HL-60/S4 treated with phorbol 12-myristate 13-acetate at 8.2 ng/mL for 4 days and 3 days (cell line): ENCODE results near the gene IRAK2.

Experiments
- in situ Hi-C: fragments of 300-500 bp; cut with MboI; formaldehyde crosslinking; loops from 2 replicates; pipeline ENCODE4 v1.15.0; 2022; ENCODE audit warnings: low sequenced_read_pairs

The IRAK2 gene

GRCh38 chr3:10223676-10224639, 59.2 kb downstream of the IRAK2 start:
- in situ Hi-C loops = no loop called here

DNA sequence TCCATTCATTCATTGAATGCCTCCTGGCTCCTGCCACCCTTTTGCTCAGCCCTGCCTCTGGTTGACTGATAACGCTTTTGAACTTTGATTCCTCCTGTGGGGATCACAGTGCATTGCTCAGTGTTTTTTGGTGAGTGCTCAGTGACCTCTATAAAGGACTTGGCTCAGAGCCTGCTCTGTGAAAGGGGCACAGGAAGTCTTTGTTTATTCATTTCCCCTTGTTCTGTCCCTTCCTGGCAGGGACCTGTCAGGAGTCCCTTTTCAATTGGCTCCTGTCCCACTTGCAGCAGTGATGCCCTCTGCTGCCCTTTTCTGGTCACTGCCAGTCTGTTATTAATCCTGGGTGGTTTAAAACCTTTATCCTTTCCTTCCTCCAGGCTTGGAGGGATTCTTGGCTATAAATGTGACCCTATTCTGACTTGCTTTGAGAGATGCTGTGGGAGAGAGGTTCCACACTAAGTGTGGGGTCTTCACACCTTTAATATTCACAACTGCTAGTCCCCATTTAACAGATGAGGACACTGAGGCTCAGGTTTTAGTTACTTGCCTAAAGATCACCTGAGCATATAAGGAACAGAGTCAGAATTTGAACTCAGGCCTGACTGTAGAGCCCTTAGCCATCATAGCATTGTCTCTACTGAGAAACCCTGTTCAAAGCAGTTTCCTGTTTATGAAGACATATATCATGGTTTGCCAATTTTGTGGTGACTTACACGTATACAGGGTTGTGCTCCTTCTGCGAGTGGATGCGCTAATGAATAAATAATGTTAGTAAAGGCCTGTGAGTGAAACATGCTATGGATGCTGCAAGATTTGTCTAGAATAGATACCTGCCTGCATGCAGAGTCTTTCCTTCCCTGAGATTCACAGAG, 60.3 kb downstream of the IRAK2 start:
- in situ Hi-C loops = no loop called here

GRCh38 chr3:10226293-10226692, 61.6 kb downstream of the IRAK2 start:
- in situ Hi-C loops = no loop called here

DNA sequence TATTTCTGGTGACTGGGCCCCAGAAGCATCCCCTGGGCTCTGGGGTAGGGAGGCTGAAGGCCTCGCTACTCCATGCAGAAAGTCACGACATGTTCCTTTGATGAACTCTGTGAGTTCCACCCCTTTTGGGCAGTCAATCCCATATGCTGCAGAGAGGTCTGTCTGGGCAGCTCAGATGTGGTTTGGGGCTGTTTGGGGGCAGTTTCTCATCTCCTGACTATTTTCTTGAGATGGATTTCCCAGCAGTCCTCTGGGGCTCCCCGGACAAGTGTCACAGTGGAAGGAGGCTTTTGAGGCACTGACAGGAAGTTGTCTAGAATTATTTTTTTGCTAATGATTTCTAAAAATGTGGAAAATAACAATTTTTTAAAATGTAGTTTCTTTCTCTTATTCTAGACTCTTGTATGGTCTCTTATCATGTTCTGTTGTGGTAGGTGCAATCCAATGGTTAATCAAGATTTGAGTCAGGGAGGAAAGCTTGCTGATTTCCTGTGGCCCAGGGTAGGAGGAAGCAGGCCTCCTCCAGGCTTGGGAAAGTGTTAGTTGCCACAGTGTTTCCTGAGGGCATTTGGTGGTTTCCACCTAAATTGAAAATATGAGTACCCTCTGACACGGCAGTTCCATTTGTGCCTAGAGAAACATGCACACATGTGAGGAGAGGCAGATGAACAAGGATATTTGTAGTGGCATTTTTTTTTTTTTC, 63.7 kb downstream of the IRAK2 start:
- in situ Hi-C loops = no loop called here

DNA sequence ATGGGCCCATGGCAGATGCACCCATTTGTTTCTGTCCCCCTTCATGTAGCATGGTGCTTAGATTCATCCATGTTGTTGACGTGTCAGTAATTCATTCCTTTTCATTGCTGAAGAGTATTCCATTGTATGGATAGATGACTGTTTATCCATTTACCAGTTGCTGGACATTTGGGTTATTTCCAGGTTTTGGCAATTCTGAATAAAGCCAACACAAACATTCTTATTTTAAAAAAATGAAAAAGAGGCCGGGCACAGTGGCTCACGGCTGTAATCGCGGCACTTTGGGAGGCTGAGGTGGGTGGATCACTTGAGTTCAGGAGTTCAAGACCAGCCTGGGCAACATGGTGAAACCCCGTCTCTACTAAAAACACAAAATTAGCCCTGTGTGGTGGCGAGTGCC, 64.9 kb downstream of the IRAK2 start:
- in situ Hi-C loops = no loop called here

DNA sequence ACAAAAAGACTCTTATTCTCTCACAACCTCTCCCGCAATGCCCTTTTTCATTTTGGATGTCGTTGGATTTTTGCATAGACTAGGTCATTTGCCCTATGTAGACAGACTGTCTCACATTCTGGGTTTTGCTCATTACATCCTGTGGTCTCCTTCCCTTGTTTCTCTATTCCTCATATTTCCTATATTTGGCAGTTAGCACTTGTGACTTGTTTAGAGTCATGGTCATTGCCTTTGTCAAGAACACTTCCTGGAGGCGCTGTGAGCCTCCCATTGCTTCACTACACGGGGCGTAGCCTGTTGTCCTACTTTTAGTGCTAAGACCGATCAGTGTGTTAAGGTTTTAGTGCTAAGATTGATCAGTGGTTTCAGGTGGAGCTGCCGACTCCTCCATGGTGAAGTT, 67.4 kb downstream of the IRAK2 start:
- in situ Hi-C loops = no loop called here

- in situ Hi-C loops = no loop called here
Measured at GRCh38 chr3:10233988-10234387, 69.3 kb downstream of the IRAK2 start.

DNA sequence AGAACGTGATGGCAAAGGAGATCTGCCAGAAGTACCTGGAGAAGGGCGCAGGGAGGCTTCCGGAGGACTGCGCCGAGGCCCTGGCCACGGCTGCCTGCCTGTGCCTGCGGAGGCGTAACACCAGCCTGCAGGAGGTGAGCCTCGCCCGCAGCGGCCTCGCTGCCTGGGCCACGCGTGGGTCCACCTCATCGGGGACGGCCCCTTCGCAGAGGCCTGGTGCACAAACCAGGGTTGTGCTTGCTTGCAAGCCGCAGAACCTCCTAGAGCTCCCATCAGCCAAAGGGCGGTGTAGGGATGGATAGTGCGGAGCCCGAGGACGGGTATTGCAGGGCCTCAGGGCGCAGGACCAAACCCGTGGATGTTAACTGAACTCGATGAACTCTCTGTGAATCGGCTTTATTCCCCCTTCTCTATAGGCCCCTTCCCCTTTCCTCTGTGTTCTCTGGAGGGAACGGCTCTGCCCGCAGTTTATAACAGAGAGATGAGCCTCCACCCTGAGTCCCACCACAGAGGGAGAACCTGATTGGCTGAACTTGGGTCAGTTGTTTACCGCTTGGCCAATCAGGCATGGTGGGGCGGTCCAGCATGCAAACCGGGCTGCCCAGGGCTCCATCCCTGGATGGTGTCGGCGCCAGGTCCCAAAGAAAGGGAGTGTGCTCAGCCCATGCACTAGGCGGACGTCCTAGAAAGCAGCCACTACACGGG, 70.0 kb downstream of the IRAK2 start:
- in situ Hi-C loops = no loop called here

- in situ Hi-C loops = no loop called here
Measured at GRCh38 chr3:10235551-10235950, 70.8 kb downstream of the IRAK2 start.

GRCh38 chr3:10238345-10239183, 73.8 kb downstream of the IRAK2 start:
- in situ Hi-C loops = no loop called here

GRCh38 chr3:10240799-10241198, 76.1 kb downstream of the IRAK2 start:
- in situ Hi-C loops = no loop called here

DNA sequence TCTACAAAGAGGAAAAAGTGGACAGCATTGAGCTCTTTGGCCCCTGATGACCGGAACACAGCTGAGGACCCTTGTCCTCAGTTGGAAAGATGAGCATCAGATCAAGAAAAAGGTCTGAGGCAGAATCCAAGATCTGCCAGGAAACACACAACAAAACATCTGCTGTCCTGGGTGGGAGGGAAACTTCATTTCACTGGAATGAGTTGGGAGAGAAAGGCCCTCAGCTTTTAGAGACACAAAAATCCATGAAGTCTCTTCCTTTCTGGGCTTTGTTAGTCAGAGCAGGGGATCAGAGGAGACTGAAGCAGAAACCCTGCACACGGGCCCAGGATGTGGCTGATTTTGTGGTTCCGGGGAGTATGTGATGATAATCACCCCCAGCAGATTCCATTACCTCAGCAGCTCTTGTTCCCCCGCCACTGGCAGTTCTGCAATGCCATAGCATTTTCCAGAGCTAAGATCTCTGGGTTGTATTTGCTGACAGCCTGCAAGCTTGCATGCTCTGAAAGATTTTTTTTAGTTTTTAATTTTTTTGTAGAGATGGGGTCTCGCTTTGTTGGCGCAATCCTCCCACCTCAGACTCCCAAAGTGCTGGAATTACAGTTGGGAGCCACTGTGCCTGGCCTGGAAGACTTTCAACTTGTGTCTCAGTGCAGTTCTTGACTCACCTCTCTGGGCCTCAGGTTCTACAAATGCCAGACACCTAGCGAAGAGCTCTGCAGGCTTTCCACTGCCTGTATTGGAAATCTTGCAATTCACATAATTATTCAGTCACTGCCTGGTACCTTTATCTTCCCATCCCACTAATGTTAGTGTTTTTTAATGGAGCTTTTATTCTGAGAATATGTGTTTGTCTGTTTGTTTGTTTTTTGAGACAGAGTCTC, 77.7 kb downstream of the IRAK2 start:
- in situ Hi-C loops = no loop called here

GRCh38 chr3:10244009-10244408, 79.3 kb downstream of the IRAK2 start:
- in situ Hi-C loops = no loop called here

DNA sequence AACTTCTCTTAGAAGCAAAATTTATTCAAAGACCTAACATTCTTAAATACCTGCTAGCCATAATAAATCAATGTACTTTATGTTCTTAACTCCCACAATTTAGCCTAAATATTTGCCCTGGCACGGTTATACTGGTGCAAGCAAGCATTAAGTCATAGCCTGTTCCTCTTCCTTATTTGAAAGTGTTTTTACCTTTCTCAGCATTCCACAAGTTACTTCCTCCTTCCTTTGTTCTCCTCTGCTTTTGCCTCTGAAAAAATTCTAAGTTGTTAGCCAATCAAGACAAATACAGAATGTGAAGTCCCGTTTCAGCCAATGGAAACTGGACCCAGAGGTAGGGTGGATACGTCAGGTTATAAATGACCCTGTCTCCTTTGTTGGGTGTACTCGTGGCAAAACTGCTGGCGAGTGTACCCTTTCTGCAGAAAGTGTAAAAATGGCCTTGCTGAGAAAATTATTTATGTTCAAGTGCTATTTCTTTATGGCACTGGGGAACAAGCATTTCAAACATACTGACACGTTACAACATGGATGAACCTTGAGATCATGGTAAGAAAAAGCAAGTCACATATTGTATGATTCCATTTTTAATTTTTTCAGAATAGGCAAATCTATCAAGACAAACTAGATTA, 80.5 kb downstream of the IRAK2 start:
- in situ Hi-C loops = no loop called here

- in situ Hi-C loops = no loop called here
Measured at GRCh38 chr3:10247679-10248183, 83.0 kb downstream of the IRAK2 start.

DNA sequence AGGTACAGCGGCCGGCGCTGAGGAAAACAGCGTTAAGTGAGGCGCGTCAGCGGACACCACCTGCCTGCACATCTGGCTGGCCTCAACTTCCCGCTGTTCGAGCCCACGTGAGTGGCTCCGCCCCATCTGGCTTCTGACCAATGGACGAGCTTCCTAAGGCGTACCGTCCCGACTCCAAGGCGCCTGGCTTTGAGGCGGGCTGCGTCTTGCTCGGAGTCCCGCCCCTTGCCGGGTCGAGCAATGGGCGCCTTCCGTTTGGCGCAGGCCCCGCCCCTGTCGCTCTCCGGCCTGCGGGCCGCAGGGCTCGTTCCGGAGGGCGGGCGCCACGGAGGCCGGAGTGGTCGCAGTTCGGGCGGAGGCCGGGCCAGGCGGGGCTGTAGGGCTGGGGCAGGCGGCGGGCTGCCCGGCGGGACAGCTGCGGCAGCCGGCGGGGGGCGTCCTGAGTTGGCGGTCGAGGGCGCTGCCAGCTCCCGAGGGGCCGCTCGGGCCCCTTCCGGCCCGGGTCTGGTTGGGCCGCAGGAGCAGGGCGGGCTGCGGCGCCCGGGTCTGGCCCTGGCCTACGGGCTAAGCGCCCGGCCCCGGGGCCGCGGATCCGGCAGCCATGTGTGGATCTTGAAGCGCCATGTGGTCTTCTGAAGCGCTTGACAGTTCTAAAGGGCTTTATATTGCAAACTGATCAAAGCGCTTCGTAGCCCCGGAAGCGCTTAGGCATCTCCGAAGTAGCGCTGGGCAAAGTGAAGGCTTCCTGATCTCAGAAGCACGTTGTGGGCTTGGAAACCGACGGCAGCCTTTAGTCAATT, 83.7 kb downstream of the IRAK2 start, which contains the start of gene TATDN2:
Gene TATDN2, plus strand, starts transcription at position 276 of the 800 bp plus-strand sequence. CDS start 742 bp downstream, outside the sequence.
- in situ Hi-C loops = no loop called here
